GM19467 (cell line): ENCODE measurements around the gene NUDT8.
"Not testable (repeated sequence)": the region's sequence is repeated elsewhere in the genome, so short reads cannot be mapped to it uniquely, and the experiment has no call there.

Source experiments
- ATAC-seq: cut with Tn5 transposase; IDR thresholded peaks from one replicate; pipeline ENCODE4 v1.9.1; 2021; ENCODE audit warnings: mild to moderate bottlenecking, moderate library complexity; ENCODE audit not compliant: unreplicated experiment

Gene NUDT8

GRCh38 chr11:67630228-67630942 lies 648 bp upstream of the NUDT8 start:
- ATAC-seq = peak; percentile 55

DNA sequence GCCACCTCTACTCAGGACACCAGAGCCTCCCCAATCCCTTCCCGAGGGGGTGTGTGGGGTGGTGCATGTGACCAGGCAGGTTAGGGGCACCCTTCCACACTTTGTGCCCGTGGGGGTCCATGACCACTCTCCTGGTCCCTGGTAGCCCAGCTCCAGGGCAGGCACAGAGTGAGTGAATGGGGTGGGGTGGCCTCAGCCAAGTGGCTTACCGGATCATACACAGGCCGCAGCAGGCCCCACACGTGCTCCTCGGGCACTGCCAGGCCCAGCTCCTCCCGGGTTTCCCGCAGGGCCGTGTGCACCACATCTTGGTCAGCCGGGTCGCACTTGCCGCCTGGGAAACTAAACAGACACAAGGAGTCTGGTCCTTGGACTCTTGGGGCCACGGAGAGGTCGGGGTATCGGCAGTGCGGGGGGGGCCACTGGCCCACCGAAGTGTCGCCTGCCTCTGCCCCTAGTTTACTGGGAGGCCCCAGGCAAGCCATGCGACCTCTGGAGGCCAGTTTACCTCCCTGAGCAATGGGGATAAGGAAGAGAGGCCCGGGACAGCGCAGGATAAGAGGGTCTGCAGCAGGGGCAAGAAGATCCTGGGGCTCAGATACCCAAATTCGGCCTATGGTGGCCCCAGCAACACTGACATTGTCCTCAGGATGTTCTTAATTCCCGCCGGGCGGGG lies 889 bp downstream of the NUDT8 start:
- ATAC-seq = no peak

- ATAC-seq = no peak
These were observed 1.7 kb downstream of the NUDT8 start for GRCh38 chr11:67627812-67628624.

GRCh38 chr11:67627441-67627811 lies 2.3 kb downstream of the NUDT8 start:
- ATAC-seq = no peak

- ATAC-seq = no peak
These were observed 2.8 kb downstream of the NUDT8 start for GRCh38 chr11:67626970-67627369.

- not testable (repeated sequence) for ATAC-seq
These were observed 3.5 kb downstream of the NUDT8 start for GRCh38 chr11:67626131-67626833.

DNA sequence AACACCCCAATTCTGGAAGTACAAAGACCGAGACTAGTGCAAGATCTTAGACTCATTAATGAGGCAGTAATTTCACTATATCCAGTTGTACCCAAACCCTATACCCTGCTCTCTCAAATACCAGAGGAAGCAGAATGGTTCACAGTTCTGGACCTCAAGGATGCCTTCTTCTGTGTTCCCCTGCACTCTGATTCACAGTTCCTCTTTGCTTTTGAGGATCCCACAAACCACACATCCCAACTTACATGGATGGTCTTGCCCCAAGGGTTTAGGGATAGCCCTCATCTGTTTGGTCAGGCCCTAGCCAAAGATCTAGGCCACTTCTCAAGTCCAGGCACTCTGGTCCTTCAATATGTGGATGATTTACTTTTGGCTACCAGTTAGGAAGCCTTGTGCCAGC lies 5.9 kb downstream of the NUDT8 start:
- not testable (repeated sequence) for ATAC-seq

DNA sequence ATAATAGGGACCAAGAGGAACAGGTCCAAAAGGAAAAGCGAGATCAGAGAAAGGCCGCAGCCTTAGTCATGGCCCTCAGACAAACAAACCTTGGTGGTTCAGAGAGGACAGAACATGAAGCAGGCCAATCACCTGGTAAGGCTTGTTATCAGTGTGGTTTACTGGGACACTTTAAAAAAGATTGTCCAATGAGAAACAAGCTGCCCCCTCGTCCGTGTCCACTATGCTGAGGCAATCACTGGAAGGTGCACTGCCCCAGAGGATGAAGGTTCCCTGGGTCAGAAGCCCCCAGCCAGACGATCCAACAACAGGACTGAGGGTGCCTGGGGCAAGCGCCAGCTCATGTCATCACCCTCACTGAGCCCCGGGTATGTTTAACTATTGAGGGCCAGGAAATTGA lies 6.8 kb downstream of the NUDT8 start:
- ATAC-seq = not testable (repeated sequence)

DNA sequence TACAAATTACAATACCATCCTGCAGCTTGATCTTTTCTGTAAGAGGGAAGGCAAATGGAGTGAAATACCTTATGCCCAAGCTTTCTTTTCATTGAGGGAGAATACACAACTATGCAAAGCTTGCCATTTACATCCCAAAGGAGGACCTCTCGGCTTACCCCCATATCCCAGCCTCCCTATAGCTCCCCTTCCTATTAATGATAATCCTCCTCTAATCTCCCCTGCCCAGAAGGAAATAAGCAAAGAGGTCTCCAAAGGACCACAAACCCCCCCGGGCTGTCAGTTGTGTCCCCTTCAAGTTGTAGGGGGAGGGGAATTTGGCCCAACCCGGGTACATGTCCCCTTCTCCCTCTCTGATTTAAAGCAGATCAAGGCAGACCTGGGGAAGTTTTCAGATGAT lies 7.8 kb downstream of the NUDT8 start:
- not testable (repeated sequence) for ATAC-seq

GRCh38 chr11:67620621-67621020 lies 9.1 kb downstream of the NUDT8 start:
- ATAC-seq = not testable (repeated sequence)

DNA sequence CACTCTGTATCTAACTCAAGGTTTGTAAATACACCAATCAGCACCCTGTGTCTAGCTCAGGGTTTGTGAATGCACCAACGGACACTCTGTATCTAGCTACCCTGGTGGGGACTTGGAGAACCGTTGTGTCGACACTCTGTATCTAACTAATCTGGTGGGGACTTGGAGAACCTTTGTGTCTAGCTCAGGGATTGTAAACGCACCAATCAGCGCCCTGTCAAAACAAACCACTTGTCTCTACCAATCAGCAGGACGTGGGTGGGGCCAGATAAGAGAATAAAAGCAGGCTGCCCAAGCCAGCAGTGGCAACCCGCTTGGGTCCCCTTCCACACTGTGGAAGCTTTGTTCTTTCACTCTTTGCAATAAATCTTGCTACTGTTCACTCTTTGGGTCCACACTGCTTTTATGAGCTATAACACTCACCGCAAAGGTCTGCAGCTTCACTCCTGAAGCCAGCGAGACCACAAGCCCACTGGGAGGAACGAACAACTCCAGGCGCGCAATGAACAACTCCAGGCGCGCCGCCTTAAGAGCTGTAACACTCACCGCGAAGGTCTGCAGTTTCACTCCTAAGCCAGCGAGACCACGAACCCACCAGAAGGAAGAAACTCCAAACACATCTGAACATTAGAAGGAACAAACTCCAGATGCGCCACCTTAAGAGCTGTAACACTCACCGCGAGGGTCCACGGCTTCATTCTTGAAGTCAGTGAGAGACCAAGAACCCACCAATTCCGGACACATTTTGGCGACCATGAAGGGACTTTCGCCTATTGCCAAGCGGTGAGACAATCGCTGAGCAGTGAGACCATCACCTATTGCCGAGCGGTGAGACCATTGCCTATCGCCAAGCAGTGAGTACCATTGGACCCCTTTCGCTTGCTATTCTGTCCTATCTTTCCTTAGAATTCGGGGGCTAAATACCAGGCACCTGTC lies 9.8 kb downstream of the NUDT8 start:
- not testable (repeated sequence) for ATAC-seq

DNA sequence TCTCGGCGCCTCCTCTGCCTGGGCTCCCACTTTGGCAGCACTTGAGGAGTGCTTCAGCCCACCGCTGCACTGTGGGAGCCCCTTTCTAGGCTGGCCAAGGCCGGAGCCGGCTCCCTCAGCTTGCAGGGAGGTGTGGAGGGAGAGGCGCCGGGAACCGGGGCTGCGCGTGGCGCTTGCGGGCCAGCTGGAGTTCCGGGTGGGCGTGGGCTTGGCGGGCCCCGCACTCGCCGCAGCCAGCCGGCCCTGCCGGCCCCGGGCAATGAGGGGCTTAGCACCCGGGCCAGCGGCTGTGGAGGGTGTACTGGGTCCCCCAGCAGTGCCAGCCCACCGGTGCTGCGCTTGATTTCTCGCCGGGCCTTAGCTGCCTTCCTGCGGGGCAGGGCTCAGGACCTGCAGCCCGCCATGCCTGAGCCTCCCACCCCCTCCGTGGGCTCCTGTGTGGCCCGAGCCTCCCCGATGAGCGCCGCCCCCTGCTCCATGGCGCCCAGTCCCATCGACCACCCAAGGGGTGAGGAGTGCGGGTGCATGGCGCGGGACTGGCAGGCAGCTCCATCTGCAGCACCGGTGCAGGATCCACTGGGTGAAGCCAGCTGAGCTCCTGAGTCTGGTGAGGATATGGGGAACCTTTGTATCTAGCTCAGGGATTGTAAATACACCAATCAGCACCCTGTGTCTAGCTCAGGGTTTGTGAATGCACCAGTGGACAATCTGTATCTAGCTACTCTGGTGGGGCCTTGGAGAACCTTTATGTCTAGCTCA lies 10.7 kb downstream of the NUDT8 start:
- not testable (repeated sequence) for ATAC-seq

- no peak for ATAC-seq
These were observed 12.3 kb downstream of the NUDT8 start for GRCh38 chr11:67617243-67617953.

DNA sequence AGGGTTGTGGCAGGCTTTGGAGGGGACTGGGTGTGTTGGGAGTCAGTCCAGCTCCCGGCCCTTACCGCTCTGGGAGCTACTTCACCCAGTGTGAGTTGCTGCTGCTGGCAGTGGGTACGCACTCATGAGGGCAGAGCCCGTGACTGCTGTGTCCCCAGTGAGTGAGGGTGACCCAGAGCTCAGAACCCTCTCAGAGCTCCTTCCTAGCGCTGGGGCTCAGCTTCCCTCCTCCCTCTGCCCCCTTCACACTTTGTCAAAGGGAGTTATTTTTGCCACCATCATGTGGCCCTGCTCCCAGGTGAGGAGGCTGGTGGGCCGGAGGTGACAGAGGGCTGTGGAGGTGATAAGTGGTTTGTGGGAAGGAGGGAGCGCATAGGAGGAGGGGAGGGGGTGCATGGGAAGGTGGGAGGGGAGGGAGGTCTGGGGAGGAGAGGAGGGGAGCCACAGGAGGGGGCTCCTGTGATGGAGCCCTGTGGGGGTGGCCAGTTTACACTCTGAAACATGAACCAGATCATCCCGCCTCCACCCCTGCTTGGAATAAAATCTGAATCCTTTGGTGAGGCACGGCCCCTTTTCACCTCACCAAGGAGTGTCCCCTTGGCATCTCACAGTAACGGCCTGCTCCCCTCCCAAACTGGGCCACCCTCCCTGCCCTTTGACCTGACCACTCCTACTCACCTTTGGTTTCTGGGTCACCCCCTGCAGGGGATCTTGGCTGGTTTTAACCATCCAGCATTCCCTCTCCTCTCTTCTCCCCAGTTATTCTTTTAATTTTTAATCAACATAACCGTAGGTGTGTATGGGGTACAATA lies 13.1 kb downstream of the NUDT8 start:
- no peak for ATAC-seq

- no peak for ATAC-seq
These were observed 13.9 kb downstream of the NUDT8 start for GRCh38 chr11:67615728-67616430.

DNA sequence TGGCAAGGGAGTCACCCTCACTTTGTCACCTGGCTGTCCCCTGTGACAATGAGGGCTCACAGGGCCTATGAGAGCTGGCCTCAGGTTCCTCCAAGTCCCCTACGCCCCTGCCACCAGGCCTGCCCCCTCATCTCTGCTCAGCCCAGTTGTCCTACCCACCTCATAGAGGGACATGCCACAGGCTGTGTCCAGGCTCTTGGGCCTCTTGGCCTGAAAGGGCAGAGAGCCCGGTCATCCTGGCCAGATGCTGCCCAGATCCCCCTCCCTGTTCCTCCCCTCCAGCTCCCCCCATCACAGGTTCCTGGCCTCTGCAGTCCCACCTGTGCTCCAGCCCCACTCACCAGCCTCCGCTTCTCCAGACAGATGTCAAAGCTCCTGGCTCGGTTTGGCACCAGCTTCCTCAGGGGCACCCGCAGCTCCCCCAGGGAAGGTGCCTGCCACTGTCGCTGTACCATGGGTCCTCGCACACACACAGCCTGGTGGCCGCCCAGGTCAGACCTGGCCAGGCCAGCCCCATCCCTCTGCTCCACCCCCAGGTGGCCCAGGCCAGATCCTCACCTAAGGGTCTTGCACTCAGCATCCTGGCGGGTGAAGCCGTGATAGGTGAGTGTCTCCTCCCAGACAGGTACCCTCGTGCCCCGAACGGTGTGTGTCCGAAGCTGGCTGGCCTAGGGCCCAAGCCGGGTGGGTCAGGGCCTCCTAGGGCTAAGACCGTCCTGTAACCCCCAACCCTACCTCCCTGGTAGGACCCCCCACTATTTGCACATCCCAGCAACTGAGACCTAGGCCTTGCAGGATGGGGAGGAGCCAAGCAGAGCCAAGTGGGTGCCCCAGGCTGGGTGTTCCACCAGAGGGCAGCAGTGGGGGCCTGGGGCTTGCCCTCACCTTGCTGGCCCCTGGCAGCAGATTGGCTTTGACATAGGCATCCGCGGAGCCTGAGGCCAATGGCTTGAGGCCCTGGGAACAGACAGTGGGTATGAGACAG lies 14.7 kb downstream of the NUDT8 start:
- ATAC-seq = no peak
